Measurements from ENCODE around the gene SEPTIN6. TPM values are rescaled to one million over a fixed set of nuclear protein-coding genes. Genes with fewer than 3 reads are reported as not detected.
"Not testable (repeated sequence)": the region's sequence is repeated elsewhere in the genome, so short reads cannot be mapped to it uniquely, and the experiment has no call there.

The SEPTIN6 gene
- total RNA-seq, 6 donors from 2014 or later, result 12.3 to 27.2 (median 21.4) TPM

DNA sequence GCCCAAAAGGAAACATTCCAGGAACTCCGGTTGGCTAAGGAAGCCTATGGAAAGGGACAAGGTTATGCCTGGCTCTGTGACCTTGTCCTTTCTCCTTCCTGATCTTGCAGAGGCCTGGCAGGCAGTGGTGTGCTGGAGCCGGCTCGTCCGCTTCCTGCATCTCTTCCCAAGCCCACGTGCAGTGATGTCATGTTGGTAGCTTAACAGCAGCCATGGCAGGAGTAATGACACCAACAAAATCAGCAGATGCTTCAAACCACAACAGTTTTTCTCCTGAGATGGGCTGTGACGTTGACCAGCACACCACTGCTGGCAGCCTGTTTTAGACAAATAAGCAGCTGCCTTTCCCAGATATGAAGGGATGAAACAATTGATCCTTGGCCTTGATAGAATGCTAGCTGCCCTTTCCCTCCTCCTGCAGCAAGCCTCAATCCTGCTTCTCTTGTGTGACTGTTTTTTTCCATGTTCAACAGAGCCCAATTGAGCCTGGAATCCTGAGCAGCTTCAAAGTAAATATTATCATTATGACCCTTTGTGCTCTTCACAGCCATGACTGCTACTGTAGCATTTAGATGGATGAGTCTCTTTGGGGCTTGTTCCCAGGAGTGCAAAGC, 23.4 kb downstream of the SEPTIN6 start:
- Histone ChIP-seq H3K4me1 (no peaks in the 10 kb centered on the region), H3K27me3 (no peaks in the 10 kb centered on the region), H3K27ac (no peak overlapping the region), H3K36me3 (no peaks in the 10 kb centered on the region), H3K4me3 (no peak overlapping the region), H3K9me3 (no peaks in the 10 kb centered on the region)
- DNase-seq (no peak), ATAC-seq (ENCODE audit: low FRiP score in 2 of 2) (no peak)
- WGBS, 2 donors, result 63% methylated on average over 6 of the region's 6 CpGs; no CpG with 5 or more reads in 1 of the 2 donors
- no peak for TF ChIP-seq EP300 (IDR thresholded peaks at IDR 0.05)
- TF ChIP-seq POLR2AphosphoS5 (IDR thresholded peaks at IDR 0.05), result no peak
- TF ChIP-seq, protein P1, sequence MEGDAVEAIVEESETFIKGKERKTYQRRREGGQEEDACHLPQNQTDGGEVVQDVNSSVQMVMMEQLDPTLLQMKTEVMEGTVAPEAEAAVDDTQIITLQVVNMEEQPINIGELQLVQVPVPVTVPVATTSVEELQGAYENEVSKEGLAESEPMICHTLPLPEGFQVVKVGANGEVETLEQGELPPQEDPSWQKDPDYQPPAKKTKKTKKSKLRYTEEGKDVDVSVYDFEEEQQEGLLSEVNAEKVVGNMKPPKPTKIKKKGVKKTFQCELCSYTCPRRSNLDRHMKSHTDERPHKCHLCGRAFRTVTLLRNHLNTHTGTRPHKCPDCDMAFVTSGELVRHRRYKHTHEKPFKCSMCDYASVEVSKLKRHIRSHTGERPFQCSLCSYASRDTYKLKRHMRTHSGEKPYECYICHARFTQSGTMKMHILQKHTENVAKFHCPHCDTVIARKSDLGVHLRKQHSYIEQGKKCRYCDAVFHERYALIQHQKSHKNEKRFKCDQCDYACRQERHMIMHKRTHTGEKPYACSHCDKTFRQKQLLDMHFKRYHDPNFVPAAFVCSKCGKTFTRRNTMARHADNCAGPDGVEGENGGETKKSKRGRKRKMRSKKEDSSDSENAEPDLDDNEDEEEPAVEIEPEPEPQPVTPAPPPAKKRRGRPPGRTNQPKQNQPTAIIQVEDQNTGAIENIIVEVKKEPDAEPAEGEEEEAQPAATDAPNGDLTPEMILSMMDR (IDR thresholded peaks at IDR 0.05), result no peak
- TF ChIP-seq POLR2A (IDR thresholded peaks at IDR 0.05), result no peak

- H3K36me3 ChIP-seq, result no peaks in the 10 kb centered on the region
- TF ChIP-seq POLR2AphosphoS5 (IDR thresholded peaks at IDR 0.05) (no peak), POLR2A (IDR thresholded peaks at IDR 0.05) (no peak), EP300 (IDR thresholded peaks at IDR 0.05) (no peak)
- TF ChIP-seq, protein P1 (IDR thresholded peaks at IDR 0.05), result no peak
- H3K9me3 ChIP-seq, result no peaks in the 10 kb centered on the region
- DNase-seq (no peak), ATAC-seq (ENCODE audit: low FRiP score in 2 of 2) (peak in 1 of 2 donors; percentile 35)
- H3K27me3 ChIP-seq, result no peaks in the 10 kb centered on the region
- 66 to 76% methylated on average over 5 to 16 of the region's 16 CpGs for WGBS, 2 donors
- no peak overlapping the region for H3K4me3 ChIP-seq
- no peaks in the 10 kb centered on the region for H3K4me1 ChIP-seq
- no peak overlapping the region for H3K27ac ChIP-seq
Measured at GRCh38 chrX:119667111-119667878, 25.7 kb downstream of the SEPTIN6 start.

- not testable (repeated sequence) for H3K4me3 ChIP-seq
Measured at GRCh38 chrX:119664877-119665276, 28.1 kb downstream of the SEPTIN6 start.

GRCh38 chrX:119661486-119661885, 31.5 kb downstream of the SEPTIN6 start:
- 92 to 93% methylated on average over 4 of the region's 4 CpGs for WGBS, 2 donors
- no peak overlapping the region for H3K4me3 ChIP-seq
- no peaks in the 10 kb centered on the region for H3K4me1 ChIP-seq
- no peak for DNase-seq
- no peaks in the 10 kb centered on the region for H3K27me3 ChIP-seq
- H3K36me3 ChIP-seq, result no peaks in the 10 kb centered on the region
- no peaks in the 10 kb centered on the region for H3K9me3 ChIP-seq
- TF ChIP-seq POLR2A (IDR thresholded peaks at IDR 0.05), result no peak
- TF ChIP-seq, protein P1 (IDR thresholded peaks at IDR 0.05), result no peak
- ATAC-seq (ENCODE audit: low FRiP score in 2 of 2), result no peak
- H3K27ac ChIP-seq, result no peak overlapping the region

More at GRCh38 chrX:119664877-119665276, 28.1 kb downstream of the SEPTIN6 start:
- not testable (repeated sequence) for H3K4me1 ChIP-seq; H3K27me3 ChIP-seq; H3K9me3 ChIP-seq; H3K27ac ChIP-seq; DNase-seq; ATAC-seq (ENCODE audit: low FRiP score in 2 of 2); H3K36me3 ChIP-seq
- 79 to 87% methylated on average over 9 of the region's 9 CpGs for WGBS, 2 donors

GRCh38 chrX:119659522-119659921, 33.4 kb downstream of the SEPTIN6 start:
- Histone ChIP-seq H3K4me1 (no peaks in the 10 kb centered on the region), H3K27ac (no peak overlapping the region), H3K4me3 (no peak overlapping the region), H3K27me3 (no peaks in the 10 kb centered on the region), H3K36me3 (no peaks in the 10 kb centered on the region), H3K9me3 (no peaks in the 10 kb centered on the region)
- DNase-seq (no peak), ATAC-seq (ENCODE audit: low FRiP score in 2 of 2) (no peak)
- TF ChIP-seq, protein P1 (IDR thresholded peaks at IDR 0.05), result no peak
- no peak for TF ChIP-seq POLR2AphosphoS5 (IDR thresholded peaks at IDR 0.05)
- no peak for TF ChIP-seq EP300 (IDR thresholded peaks at IDR 0.05)
- no peak for TF ChIP-seq POLR2A (IDR thresholded peaks at IDR 0.05)

All from upper lobe of left lung (tissue), 6 donors.